GM12878 (cell line): ENCODE data around the gene LZTFL1. TPM values are rescaled to one million over a fixed set of nuclear protein-coding genes. Genes with fewer than 3 reads are reported as not detected.
A peak's percentile ranks its signal among the peaks of the same experiment; 100 is the strongest.

Experiments used
- ATAC-seq: fragments of 200-7000 bp; cut with Tn5 transposase; 3 replicates; pipeline ENCODE4 v1.9.1; 2020; ENCODE audit warnings: mild to moderate bottlenecking, moderate library complexity
- BruUV-seq: library from RNA; stranded (reverse); fragments of 400-500 nt; replicated peaks from 2 replicates; lab custom pipeline; 2021; lab: Mats Ljungman, UMichigan
- CTCF ChIA-PET: fragments of 300-600 bp; sonication (Branson Sonifier 250); formaldehyde crosslinking; extraction: SDS; loops from one replicate; lab custom pipeline; 2021; ENCODE audit warnings: inconsistent platforms; lab: Yijun Ruan, JAX
- POLR2A ChIA-PET: fragments of 350-600 bp; formaldehyde crosslinking; extraction: SDS; loops from one replicate; lab custom pipeline; 2021; ENCODE audit warnings: inconsistent platforms; lab: Charles Lee
- RAD21 ChIA-PET: fragments of 300-600 bp; sonication (Branson Sonifier 250); formaldehyde crosslinking; loops from one replicate; lab custom pipeline; 2023; ENCODE audit warnings: antibody characterized with exemption; ENCODE audit not compliant: unreplicated experiment; lab: Charles Lee
- SMC1A ChIA-PET: fragments of 300-600 bp; sonication (Branson Sonifier 250); formaldehyde crosslinking; loops from one replicate; lab custom pipeline; 2023; ENCODE audit not compliant: unreplicated experiment, uncharacterized antibody; lab: Charles Lee
- DNase-seq: peaks from one replicate; pipeline ENCODE4 v3.0.0-alpha.2; 2011; ENCODE audit warnings: low read depth, low spot score
- FAIRE-seq: peaks from 3 replicates; lab custom pipeline; 2011; peaks lifted over from hg19 to GRCh38; lab: Jason Lieb, UNC
- H2AFZ ChIP-seq: 2 replicates; pipeline ENCODE4 v1.6.0; 2011; ENCODE audit warnings: low read depth, low read length, control low read depth; ENCODE audit not compliant: control insufficient read depth
- H3K27ac ChIP-seq: 2 replicates; pipeline ENCODE4 v1.5.1; 2011; ENCODE audit warnings: control low read depth; ENCODE audit not compliant: control insufficient read depth, insufficient read depth
- H3K27me3 ChIP-seq, 2 experiments: replicated peaks in 1 of 2; 2 replicates each; pipeline versions ENCODE4 v1.6.0 to v1.6.1; 2011; ENCODE audit warnings: low read length in 1 of 2; ENCODE audit not compliant: control insufficient read depth in 2 of 2, insufficient read depth in 2 of 2
- H3K36me3 ChIP-seq, 2 experiments: 2 replicates each; pipeline ENCODE4 v1.5.1; 2011; ENCODE audit warnings: low read length in 1 of 2; ENCODE audit not compliant: control insufficient read depth in 2 of 2, insufficient read depth in 2 of 2
- H3K4me1 ChIP-seq: 2 replicates; pipeline ENCODE4 v1.6.1; 2011; ENCODE audit warnings: mild to moderate bottlenecking, low read length, moderate library complexity, mixed read lengths; ENCODE audit not compliant: control insufficient read depth, insufficient read depth
- H3K4me2 ChIP-seq: 2 replicates; pipeline ENCODE4 v1.6.0; 2011; ENCODE audit warnings: control low read depth; ENCODE audit not compliant: control insufficient read depth, insufficient read depth
- H3K4me3 ChIP-seq: fragments of 200-600 bp; sonication (generic); 2 replicates; pipeline ENCODE4 v1.5.1; 2016
- H3K79me2 ChIP-seq: 2 replicates; pipeline ENCODE4 v1.6.0; 2011; ENCODE audit warnings: low read length; ENCODE audit not compliant: control insufficient read depth, insufficient read depth
- H3K9ac ChIP-seq: 2 replicates; pipeline ENCODE4 v1.8.0; 2011; ENCODE audit warnings: low read length, control low read depth, mixed read lengths; ENCODE audit not compliant: control insufficient read depth, insufficient read depth
- H3K9me3 ChIP-seq: replicated peaks from 3 replicates; pipeline ENCODE4 v1.5.1; 2011; ENCODE audit warnings: mild to moderate bottlenecking, low read length; ENCODE audit not compliant: control insufficient read depth, insufficient read depth
- H4K20me1 ChIP-seq: 2 replicates; pipeline ENCODE4 v1.6.0; 2011; ENCODE audit not compliant: control insufficient read depth, insufficient read depth
- CBFB ChIP-seq: IDR thresholded peaks from 2 replicates; pipeline ENCODE4 v1.6.1; 2016; ENCODE audit warnings: antibody characterized with exemption, low read depth
- KLF5 ChIP-seq: fragments of 450-650 bp; IDR thresholded peaks from 2 replicates; pipeline ENCODE4 v1.6.1; 2014; ENCODE audit warnings: mild to moderate bottlenecking; ENCODE audit not compliant: partially characterized antibody
- NBN ChIP-seq: fragments of 450-650 bp; IDR thresholded peaks from 2 replicates; pipeline ENCODE4 v1.6.1; 2016
- NFXL1 ChIP-seq: fragments of 450-650 bp; IDR thresholded peaks from 2 replicates; pipeline ENCODE4 v1.6.1; 2017; ENCODE audit warnings: antibody characterized with exemption, mild to moderate bottlenecking, borderline replicate concordance
- PBX3 ChIP-seq: IDR thresholded peaks from 2 replicates; pipeline ENCODE4 v1.6.1; 2011; ENCODE audit warnings: mild to moderate bottlenecking, low read depth, low read length, moderate library complexity; ENCODE audit not compliant: insufficient replicate concordance
- STAT3 ChIP-seq: IDR thresholded peaks from 2 replicates; pipeline ENCODE4 v1.6.1; 2011; ENCODE audit warnings: low read depth, low read length, improper control_type of control experiment
- SUPT20H ChIP-seq: IDR thresholded peaks from 2 replicates; pipeline ENCODE4 v1.6.1; 2011; ENCODE audit warnings: low read depth, mild to moderate bottlenecking, low read length, moderate library complexity, borderline replicate concordance; ENCODE audit not compliant: control insufficient read depth
- TAF1 ChIP-seq: IDR thresholded peaks from 2 replicates; pipeline ENCODE4 v1.6.1; 2011; ENCODE audit warnings: mild to moderate bottlenecking, low read depth, low read length, borderline replicate concordance
- TCF12 ChIP-seq: IDR thresholded peaks from 2 replicates; pipeline ENCODE4 v1.6.1; 2011; ENCODE audit warnings: low read depth, mild to moderate bottlenecking, low read length
- ZBTB11 ChIP-seq: fragments of 450-650 bp; formaldehyde crosslinking; IDR thresholded peaks from 2 replicates; pipeline ENCODE4 v1.5.0; 2022; ENCODE audit warnings: mild to moderate bottlenecking, missing genetic modification characterization
- ZBTB4 ChIP-seq: fragments of 450-650 bp; formaldehyde crosslinking; IDR thresholded peaks from 2 replicates; pipeline ENCODE4 v1.4.0; 2022; ENCODE audit warnings: mild to moderate bottlenecking, moderate library complexity
- WGBS: methylation state at CpG from one replicate; pipeline ENCODE4 v1.1.6; 2016; ENCODE audit warnings: low lambda C conversion rate; ENCODE audit not compliant: insufficient replicate concordance, insufficient coverage; ENCODE audit errors: missing lambda C conversion rate; 5-methylcytosine and 5-hydroxymethylcytosine counted together
- in situ Hi-C: fragments of 300-500 bp; cut with MboI; formaldehyde crosslinking; loops from 9 replicates; pipeline ENCODE4 v1.14.3; 2018; ENCODE audit warnings: mixed read lengths
- intact Hi-C: fragments of 100-400 bp; cut with micrococcal nuclease; formaldehyde crosslinking; loops from one replicate; pipeline ENCODE4 v1.14.2; 2022; ENCODE audit not compliant: unreplicated experiment
- polyA plus RNA-seq, 11 experiments: library from polyadenylated mRNA; depleted of rRNA in 4 of 11; unstranded in 6 of 11; stranded (reverse) in 5 of 11; fragments of >200 nt; fragmentation: Nextera tagmentation in 4 of 11; fragmentation: Illumina TruSeq in 1 of 11; extraction: Ambion mirVana in 4 of 11; extraction: Trizol in 1 of 11; gene quantifications; 1 replicate in 1 of 11; 2 replicates in 10 of 11; pipeline versions ENCODE4 v1.2.1 to v1.2.3, GENCODE V29; 2011 to 2016; ENCODE audit warnings: inconsistent platforms in 2 of 11, missing spikeins in 2 of 11, low read depth in 1 of 11
- total RNA-seq, 4 experiments: library from RNA; depleted of rRNA in 3 of 4; stranded (reverse); fragments of >200 nt in 3 of 4; fragmentation: Illumina TruSeq in 1 of 4; extraction: Trizol in 1 of 4; gene quantifications; 2 replicates each; pipeline versions ENCODE4 v1.2.1 to v1.2.3, GENCODE V29; 2013 to 2021

The LZTFL1 gene
- total and polyA plus RNA-seq, 10 of the 15 experiments (the other 5 are each of a cell fraction or from before 2014, with no cell fraction given) = 9.8 to 74.1 (median 11.9) TPM

- ATAC-seq = peak; percentile 30; the same call in 2 of the 3 replicates
- ChIA-PET POLR2A (interaction anchor here (0.6 to 1.9 kb wide), 4 partner anchors 18 to 28 kb away, joined by 3 to 6 read pairs (median 4); no protein-coding TSS in a partner anchor), CTCF (interaction anchor here (0.8 to 1.5 kb wide), 7 partner anchors 13 to 228 kb away, joined by 3 to 5 read pairs (median 3); no protein-coding TSS in a partner anchor), SMC1A (interaction anchor here (1.0 to 7.3 kb wide), 6 partner anchors 10 to 50 kb away, joined by 3 to 127 read pairs (median 11); no protein-coding TSS in a partner anchor), RAD21 (interaction anchor here (1.0 to 1.5 kb wide), 4 partner anchors 12 to 26 kb away, joined by 3 to 7 read pairs (median 4); no protein-coding TSS in a partner anchor)
- Histone ChIP-seq H3K9ac (no peak overlapping the region), H3K4me3 (no peak overlapping the region), H2AFZ (no peak overlapping the region), H3K27ac (no peak overlapping the region), H3K27me3 (no peaks in the 10 kb centered on the region), H3K79me2 (no peaks in the 10 kb centered on the region), H3K36me3 (peaks cover 0 to 2% of the 10 kb centered on the region in 2 experiments; a peak in 2 of 4 replicates), H3K9me3 (peaks cover 2% of the 10 kb centered on the region; the same call in 2 of the 3 replicates), H3K4me2 (no peak overlapping the region; the same call in 1 of the 2 replicates), H3K4me1 (peaks cover 42% of the 10 kb centered on the region), H4K20me1 (no peaks in the 10 kb centered on the region)
- intact Hi-C loops = no loop called here
- no peak for FAIRE-seq
- WGBS = 26% methylated on average over 4 of the region's 4 CpGs
- no peak for DNase-seq
- no TSS peak for BruUV-seq
- in situ Hi-C loops = no loop called here
- TF ChIP-seq STAT3 = no peak
- no peak for TF ChIP-seq NBN
- TF ChIP-seq KLF5 = no peak
- no peak for TF ChIP-seq TCF12
- no peak for TF ChIP-seq NFXL1
- TF ChIP-seq PBX3 = no peak
- TF ChIP-seq SUPT20H = no peak
- no peak for TF ChIP-seq ZBTB11 (CRISPR knock-in tag)
- TF ChIP-seq CBFB = no peak
- TF ChIP-seq ZBTB4 (CRISPR knock-in tag) = no peak
- TF ChIP-seq TAF1 = no peak
Measured at GRCh38 chr3:45887285-45887684, 45.4 kb upstream of the LZTFL1 start.
